ENCODE measurements around the gene RANBP9. TPM values are rescaled to one million over a fixed set of nuclear protein-coding genes. Genes with fewer than 3 reads are reported as not detected.

Gene RANBP9
- total and polyA plus RNA-seq, 2 of the 13 experiments (the other 11 are each of a cell fraction or from before 2014, with no cell fraction given): 26.6 to 30.6 TPM

DNA sequence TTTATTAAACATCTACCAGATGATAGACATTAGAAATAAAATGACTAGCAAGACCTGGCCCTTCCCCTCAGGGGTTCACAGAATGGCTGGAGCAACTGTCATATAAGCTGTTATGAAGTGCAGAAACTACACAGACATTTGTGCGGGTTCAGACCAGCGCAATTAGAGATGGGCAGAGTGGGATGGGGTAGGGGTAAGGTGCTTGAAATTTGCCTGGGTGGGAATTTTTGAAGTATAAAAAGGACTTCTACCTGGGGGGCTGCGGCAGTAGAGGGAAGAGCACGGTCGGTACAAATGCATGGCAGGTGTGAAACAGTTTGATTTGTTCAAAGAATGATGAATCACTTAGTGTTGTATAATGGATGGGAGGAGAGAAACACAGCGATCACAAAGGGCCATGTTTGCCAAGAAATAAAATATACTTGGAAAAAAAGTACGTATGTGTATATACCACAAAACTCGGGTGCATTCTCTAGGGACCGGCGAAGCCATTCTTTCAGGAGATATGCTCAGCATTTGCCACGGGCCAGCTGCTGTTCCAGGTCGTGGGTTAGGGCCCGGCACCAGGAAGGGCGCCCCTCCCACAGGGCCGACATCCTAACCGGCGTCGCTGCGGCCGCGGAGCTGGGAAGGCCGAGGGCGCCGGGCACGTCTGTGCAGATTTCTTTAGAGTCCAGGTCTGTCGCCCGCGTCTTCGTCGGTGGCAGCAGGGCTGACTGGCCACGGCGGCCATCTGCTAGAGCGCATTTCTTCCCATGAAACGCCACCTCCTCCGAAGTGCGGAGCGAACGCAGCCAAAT is 97.3 kb downstream of the RANBP9 start:
- Histone ChIP-seq H3K27me3 (ENCODE audit: control insufficient read depth in 1 of 2, insufficient read depth in 2 of 2, low read length in 2 of 2) (no peaks in the 10 kb centered on the region; a peak in 1 of 5 replicates), H4K20me1 (ENCODE audit: insufficient read depth, low read length) (peaks cover 17% of the 10 kb centered on the region), H2AFZ (ENCODE audit: low read length) (no peak overlapping the region), H3K9ac (ENCODE audit: insufficient read depth, low read depth, low read length) (peak overlapping the region; percentile 97), H3K36me3 (replicated peaks in 1 of 2; ENCODE audit: control insufficient read depth in 1 of 2, insufficient read depth in 2 of 2, low read length in 2 of 2) (peaks cover 5 to 25% of the 10 kb centered on the region in 2 experiments; a peak in 3 of 5 replicates), H3K4me3 (replicated peaks in 1 of 3; ENCODE audit: insufficient read depth in 1 of 3, low read depth in 2 of 3, low read length in 3 of 3) (peak overlapping the region; percentile 89 to 97 (median 93)), H3K4me2 (ENCODE audit: low read depth, low read length) (peak overlapping the region; percentile 91), H3K4me1 (ENCODE audit: insufficient read depth, low read length) (peaks cover 35% of the 10 kb centered on the region), H3K79me2 (ENCODE audit: insufficient read depth, low read length) (peaks cover 43% of the 10 kb centered on the region), H3K27ac (ENCODE audit: extremely low read length, insufficient read depth, low read length) (peak overlapping the region; percentile 91), H3K9me3 (ENCODE audit: low read length) (no peaks in the 10 kb centered on the region)
- FAIRE-seq (no peak), DNase-seq (ENCODE audit: low spot score) (peak; percentile 38), ATAC-seq (peak; percentile 65)
- intact Hi-C loops (cut with micrococcal nuclease; ENCODE audit: unreplicated experiment): loop anchor here (2.0 kb wide), 2 partner anchors 128 to 278 kb away; partner anchors contain the start of gene GFOD1
- POLR2A ChIA-PET: interaction anchor here (0.6 to 5.3 kb wide), 24 partner anchors 9 to 1631 kb away, joined by 3 to 175 read pairs (median 5); partner anchors contain the start of genes GFOD1, MCUR1, RANBP9 and SIRT5
- in situ Hi-C loops (cut with HindIII; ENCODE audit: extremely low pct_ligation_motif_present, low pct_unique_long_range_greater_than_20kb): no loop called here
- 4% methylated on average over 20 of the region's 38 CpGs for WGBS (ENCODE audit: low lambda C conversion rate)
- BruUV-seq (replicated peaks): TSS peak; percentile 75
- CTCF ChIA-PET (ENCODE audit: low intra/inter-chr PET ratio, low total read pairs): interaction anchor here (1.2 kb wide), 1 partner anchor 9 kb away, joined by 6 read pairs; no protein-coding TSS in a partner anchor
- no peak for TF ChIP-seq ZNF256 (CRISPR knock-in tag; conservative IDR thresholded peaks at IDR 0.05)
- no peak for TF ChIP-seq KMT2B (CRISPR knock-in tag; IDR thresholded peaks at IDR 0.05)
- no peak for TF ChIP-seq CENPT (CRISPR knock-in tag; IDR thresholded peaks at IDR 0.05; ENCODE audit: low read depth)
- no peak for TF ChIP-seq SAP130 (CRISPR knock-in tag; IDR thresholded peaks at IDR 0.05; ENCODE audit: low read depth)
- no peak for TF ChIP-seq SMAD9 (CRISPR knock-in tag; IDR thresholded peaks at IDR 0.05)
- TF ChIP-seq ARID2 (CRISPR knock-in tag; IDR thresholded peaks at IDR 0.05; ENCODE audit: borderline replicate concordance): no peak
- no peak for TF ChIP-seq EEA1 (CRISPR knock-in tag; IDR thresholded peaks at IDR 0.05; ENCODE audit: borderline replicate concordance)
- no peak for TF ChIP-seq TCF7L2 (IDR thresholded peaks at IDR 0.05; ENCODE audit: low read depth, low read length)
- no peak for TF ChIP-seq ZNF7 (CRISPR knock-in tag; IDR thresholded peaks at IDR 0.05)
- TF ChIP-seq GFI1 (CRISPR knock-in tag; IDR thresholded peaks at IDR 0.05; ENCODE audit: borderline replicate concordance): 0 out of 2 replicates have a peak, but pooled peaks have one; percentile 9
- TF ChIP-seq, protein P1, sequence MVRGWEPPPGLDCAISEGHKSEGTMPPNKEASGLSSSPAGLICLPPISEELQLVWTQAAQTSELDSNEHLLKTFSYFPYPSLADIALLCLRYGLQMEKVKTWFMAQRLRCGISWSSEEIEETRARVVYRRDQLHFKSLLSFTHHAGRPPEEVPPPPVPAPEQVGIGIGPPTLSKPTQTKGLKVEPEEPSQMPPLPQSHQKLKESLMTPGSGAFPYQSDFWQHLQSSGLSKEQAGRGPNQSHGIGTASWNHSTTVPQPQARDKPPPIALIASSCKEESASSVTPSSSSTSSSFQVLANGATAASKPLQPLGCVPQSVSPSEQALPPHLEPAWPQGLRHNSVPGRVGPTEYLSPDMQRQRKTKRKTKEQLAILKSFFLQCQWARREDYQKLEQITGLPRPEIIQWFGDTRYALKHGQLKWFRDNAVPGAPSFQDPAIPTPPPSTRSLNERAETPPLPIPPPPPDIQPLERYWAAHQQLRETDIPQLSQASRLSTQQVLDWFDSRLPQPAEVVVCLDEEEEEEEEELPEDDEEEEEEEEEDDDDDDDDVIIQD (CRISPR knock-in tag; IDR thresholded peaks at IDR 0.05; ENCODE audit: low read depth): no peak
- TF ChIP-seq, protein P2, sequence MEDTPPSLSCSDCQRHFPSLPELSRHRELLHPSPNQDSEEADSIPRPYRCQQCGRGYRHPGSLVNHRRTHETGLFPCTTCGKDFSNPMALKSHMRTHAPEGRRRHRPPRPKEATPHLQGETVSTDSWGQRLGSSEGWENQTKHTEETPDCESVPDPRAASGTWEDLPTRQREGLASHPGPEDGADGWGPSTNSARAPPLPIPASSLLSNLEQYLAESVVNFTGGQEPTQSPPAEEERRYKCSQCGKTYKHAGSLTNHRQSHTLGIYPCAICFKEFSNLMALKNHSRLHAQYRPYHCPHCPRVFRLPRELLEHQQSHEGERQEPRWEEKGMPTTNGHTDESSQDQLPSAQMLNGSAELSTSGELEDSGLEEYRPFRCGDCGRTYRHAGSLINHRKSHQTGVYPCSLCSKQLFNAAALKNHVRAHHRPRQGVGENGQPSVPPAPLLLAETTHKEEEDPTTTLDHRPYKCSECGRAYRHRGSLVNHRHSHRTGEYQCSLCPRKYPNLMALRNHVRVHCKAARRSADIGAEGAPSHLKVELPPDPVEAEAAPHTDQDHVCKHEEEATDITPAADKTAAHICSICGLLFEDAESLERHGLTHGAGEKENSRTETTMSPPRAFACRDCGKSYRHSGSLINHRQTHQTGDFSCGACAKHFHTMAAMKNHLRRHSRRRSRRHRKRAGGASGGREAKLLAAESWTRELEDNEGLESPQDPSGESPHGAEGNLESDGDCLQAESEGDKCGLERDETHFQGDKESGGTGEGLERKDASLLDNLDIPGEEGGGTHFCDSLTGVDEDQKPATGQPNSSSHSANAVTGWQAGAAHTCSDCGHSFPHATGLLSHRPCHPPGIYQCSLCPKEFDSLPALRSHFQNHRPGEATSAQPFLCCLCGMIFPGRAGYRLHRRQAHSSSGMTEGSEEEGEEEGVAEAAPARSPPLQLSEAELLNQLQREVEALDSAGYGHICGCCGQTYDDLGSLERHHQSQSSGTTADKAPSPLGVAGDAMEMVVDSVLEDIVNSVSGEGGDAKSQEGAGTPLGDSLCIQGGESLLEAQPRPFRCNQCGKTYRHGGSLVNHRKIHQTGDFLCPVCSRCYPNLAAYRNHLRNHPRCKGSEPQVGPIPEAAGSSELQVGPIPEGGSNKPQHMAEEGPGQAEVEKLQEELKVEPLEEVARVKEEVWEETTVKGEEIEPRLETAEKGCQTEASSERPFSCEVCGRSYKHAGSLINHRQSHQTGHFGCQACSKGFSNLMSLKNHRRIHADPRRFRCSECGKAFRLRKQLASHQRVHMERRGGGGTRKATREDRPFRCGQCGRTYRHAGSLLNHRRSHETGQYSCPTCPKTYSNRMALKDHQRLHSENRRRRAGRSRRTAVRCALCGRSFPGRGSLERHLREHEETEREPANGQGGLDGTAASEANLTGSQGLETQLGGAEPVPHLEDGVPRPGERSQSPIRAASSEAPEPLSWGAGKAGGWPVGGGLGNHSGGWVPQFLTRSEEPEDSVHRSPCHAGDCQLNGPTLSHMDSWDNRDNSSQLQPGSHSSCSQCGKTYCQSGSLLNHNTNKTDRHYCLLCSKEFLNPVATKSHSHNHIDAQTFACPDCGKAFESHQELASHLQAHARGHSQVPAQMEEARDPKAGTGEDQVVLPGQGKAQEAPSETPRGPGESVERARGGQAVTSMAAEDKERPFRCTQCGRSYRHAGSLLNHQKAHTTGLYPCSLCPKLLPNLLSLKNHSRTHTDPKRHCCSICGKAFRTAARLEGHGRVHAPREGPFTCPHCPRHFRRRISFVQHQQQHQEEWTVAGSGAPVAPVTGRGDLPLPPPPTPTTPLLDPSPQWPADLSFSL (CRISPR knock-in tag; IDR thresholded peaks at IDR 0.05): 0 out of 2 replicates have a peak, but pooled peaks have one; percentile 22
